Myocyte (in vitro differentiated cells): ENCODE measurements around the gene APOA4. TPM values are rescaled to one million over a fixed set of nuclear protein-coding genes. Genes with fewer than 3 reads are reported as not detected.
"Not testable (repeated sequence)": the region's sequence is repeated elsewhere in the genome, so short reads cannot be mapped to it uniquely, and the experiment has no call there.

ENCODE experiments used
- DNase-seq: peaks from one replicate; pipeline ENCODE4 v3.0.0-alpha.2; 2012; ENCODE audit warnings: low read depth
- total RNA-seq: library from RNA; depleted of rRNA; stranded (reverse); fragments of >200 nt; gene quantifications from 2 replicates; pipeline ENCODE4 v1.2.3, GENCODE V29; 2014

Gene APOA4
- total RNA-seq, 1 donor from 2014 or later, result not detected

DNA sequence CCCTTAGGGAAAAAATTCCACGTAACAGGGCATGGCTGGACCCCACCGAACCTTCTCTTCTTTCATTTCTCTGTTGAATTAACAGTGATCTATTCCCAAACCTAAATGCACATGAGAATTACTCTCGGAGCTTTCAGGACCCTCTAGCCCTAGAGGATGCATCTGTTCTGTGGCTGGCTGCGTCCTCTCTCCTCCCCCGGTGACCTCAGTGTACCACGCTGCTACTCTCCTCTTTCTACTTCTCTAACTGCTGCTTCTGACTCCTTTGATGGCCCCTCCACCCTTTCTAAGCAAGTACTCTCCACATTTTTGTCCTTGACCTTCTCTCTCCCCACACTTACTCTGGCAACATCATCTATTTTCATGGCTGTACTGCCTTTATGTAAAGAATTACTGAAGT is 26.4 kb upstream of the APOA4 start:
- no peak for DNase-seq

- no peak for DNase-seq
These were observed 26.0 kb upstream of the APOA4 start for GRCh38 chr11:116849060-116849459.

GRCh38 chr11:116847612-116848011 is 24.5 kb upstream of the APOA4 start:
- DNase-seq, result no peak

GRCh38 chr11:116844722-116845121 is 21.6 kb upstream of the APOA4 start:
- no peak for DNase-seq

DNA sequence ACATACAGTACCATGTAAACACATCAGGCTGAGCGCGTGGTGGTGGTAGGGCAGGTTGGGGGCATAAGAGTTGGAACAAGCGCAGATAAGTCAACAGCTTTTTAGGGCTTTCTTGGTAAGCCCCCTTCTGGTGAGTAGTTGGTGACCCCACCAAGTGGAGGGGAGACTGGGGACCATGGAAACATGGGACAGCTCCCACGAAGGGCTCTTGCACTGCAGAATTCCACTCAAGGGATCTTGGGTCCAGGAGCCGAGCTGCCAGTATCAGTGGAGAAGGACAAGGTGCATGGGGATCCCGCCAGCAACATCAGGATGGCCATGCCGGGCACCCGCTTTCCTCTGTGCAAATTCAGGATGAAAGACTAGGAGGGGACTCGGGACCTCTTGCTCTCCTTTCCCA is 20.6 kb upstream of the APOA4 start:
- no peak for DNase-seq

- DNase-seq, result no peak
These were observed 19.8 kb upstream of the APOA4 start for GRCh38 chr11:116842909-116843308.

DNA sequence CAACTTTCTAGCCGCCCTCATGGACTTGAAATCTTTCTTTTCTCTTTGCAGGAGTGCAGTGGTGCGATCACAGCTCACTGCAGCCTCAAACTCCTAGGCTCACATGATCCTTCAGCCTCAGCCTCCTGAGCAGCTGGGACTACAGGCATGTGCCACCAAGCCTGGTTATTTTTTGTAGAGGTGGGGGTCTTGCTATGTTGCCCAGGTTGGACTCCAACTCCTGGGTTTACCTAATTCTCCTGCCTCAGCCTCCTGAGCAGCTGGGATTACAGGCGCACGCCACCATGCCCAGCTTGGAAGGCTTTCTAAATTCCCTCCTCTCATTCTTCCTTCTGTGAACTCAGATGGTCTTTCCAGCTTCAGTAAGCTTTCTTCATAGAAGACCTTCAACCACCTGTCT is 19.0 kb upstream of the APOA4 start:
- DNase-seq, result no peak

GRCh38 chr11:116840746-116841296 is 17.7 kb upstream of the APOA4 start:
- no peak for DNase-seq

- DNase-seq, result peak; percentile 47
These were observed 17.2 kb upstream of the APOA4 start for GRCh38 chr11:116840224-116840745.

DNA sequence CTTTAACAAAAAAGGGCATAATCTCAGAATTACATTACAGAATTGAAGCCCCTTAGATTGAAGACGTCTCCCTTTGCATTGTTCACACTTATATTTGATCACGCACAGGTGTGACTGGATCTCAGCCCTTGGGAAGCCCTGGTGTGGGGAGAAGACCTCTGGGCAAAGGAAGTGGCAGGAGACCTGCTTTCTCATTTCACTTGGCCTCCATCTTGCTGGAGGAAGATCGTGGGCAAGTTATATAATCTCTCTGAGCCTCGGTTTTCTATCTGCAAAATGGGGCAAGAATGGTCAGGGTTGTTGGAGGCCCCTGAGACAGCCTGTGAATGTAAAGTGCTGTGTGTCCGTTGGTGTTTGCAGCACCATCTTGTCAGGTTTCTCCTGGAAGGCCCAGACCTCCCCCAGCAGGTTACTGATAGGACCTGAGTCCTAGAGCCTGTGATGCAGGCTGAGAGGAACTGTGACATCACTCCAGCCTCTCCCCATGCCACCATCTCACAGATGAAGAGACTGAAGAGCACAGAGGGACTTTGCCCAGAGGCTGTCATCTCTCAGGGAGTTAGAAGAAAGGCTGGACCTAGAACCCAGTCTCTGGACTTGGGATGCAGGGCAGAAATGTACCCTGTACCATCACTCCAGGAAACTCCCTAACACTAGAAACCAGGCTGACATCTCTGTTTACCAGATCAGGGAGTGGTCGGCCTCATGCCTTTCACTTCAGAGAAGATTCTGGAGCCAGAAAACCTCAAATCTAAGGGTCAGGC is 15.4 kb upstream of the APOA4 start:
- no peak for DNase-seq

DNA sequence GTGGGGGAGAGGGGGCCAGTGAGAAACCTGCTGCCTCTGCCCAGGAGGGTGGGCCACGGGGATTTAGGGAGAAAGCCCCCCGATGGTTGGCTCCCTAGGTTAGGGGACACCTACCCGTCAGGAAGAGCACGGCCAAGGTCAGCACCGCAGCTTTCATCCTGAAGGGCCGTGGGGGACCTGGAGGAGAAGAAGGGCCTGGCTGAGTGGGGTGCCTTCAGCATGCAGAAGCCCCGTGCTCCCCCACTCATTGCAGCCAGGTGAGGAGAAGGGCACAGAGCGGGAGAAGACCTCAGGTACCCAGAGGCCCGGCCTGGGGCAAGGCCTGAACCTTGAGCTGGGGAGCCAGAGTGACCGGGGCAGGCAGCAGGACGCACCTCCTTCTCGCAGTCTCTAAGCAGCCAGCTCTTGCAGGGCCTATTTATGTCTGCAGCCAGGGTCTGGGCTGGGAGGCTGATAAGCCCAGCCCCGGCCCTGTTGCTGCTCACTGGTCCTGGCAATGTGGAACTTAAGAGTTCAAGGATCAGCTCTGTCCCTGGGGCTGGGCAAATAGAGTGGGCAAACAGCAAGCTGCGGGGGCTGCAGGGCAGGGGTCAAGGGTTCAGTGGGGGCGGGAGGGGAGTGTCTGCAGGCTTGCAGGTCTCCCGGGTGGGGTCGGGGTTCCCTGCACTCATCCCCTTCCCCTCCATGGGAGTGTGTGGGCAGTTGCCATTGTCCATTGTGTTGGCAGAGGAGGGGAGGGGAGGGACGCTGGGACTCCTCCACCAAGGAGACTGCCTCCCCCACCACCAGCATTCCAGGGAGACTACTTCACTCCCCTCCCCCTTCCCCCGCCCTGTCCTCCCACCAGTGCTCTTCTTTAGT is 14.4 kb upstream of the APOA4 start, which contains the start of gene APOA1:
Gene APOA1 (minus strand): TSS at position 392 of the 861 bp plus-strand sequence. CDS start 235 bp downstream, at position 157.
- no peak for DNase-seq

DNA sequence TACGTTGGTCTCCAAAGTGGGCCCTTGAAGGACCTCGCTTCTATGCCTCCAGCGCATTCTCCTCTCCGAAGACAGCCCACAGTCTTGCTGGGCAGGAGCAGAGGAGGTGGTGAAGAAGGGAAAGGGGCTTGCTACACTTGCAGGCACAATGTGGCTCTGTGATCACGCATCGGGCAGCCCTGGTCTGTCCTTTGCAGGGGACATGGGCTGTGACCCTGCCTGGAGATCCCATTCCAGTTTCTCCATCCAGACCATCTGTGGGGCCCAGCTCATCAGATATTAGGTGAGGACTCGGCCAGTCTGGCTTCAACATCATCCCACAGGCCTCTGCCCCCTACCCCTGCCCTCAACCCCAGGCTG is 13.5 kb upstream of the APOA4 start:
- DNase-seq, result no peak

DNA sequence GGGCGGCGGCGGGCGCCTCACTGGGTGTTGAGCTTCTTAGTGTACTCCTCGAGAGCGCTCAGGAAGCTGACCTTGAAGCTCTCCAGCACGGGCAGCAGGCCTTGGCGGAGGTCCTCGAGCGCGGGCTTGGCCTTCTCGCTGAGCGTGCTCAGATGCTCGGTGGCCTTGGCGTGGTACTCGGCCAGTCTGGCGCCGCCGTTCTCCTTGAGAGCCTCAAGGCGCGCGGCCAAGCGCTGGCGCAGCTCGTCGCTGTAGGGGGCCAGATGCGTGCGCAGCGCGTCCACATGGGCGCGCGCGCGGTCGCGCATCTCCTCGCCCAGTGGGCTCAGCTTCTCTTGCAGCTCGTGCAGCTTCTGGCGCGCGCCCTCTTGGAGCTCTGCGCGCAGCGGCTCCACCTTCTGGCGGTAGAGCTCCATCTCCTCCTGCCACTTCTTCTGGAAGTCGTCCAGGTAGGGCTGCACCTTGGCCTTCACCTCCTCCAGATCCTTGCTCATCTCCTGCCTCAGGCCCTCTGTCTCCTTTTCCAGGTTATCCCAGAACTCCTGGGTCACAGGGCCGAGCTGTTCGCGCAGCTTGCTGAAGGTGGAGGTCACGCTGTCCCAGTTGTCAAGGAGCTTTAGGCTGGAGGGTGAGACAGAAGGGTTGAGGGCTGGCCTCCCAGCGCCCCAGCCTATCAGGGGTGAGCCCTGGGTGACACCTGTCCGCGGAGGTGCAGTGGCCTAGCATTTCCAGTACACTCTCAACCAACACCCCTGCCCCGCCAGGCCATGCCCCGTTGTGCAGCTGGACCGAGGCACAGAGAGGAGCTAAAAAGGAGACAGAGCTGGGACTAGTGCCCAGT is 12.9 kb upstream of the APOA4 start:
- DNase-seq, result peak; percentile 72

- DNase-seq, result no peak
These were observed 12.1 kb upstream of the APOA4 start for GRCh38 chr11:116835042-116835772.

DNA sequence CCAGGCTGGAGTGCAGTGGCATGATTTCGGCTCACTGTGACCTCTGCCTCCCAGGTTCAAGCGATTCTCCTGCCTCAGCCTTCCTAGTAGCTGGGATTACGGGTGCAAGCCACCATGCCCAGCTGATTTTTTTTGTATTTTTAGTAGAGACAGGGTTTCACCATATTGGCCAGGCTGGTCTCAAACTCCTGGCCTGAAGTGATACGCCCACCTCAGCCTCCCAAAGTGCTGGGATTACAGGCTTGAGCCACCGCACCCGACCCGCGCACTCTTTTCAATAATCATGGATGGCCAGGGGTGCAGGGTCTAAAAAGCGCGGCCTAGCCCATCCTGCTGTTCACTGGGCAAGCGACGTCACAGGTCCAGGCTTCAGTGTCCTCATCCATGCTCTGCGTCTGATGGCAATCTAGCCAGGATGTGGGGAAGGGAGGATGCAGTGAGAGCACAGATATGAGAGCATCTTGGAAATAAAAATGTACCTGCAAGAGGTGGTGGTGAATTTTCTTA is 11.5 kb upstream of the APOA4 start:
- not testable (repeated sequence) for DNase-seq

DNA sequence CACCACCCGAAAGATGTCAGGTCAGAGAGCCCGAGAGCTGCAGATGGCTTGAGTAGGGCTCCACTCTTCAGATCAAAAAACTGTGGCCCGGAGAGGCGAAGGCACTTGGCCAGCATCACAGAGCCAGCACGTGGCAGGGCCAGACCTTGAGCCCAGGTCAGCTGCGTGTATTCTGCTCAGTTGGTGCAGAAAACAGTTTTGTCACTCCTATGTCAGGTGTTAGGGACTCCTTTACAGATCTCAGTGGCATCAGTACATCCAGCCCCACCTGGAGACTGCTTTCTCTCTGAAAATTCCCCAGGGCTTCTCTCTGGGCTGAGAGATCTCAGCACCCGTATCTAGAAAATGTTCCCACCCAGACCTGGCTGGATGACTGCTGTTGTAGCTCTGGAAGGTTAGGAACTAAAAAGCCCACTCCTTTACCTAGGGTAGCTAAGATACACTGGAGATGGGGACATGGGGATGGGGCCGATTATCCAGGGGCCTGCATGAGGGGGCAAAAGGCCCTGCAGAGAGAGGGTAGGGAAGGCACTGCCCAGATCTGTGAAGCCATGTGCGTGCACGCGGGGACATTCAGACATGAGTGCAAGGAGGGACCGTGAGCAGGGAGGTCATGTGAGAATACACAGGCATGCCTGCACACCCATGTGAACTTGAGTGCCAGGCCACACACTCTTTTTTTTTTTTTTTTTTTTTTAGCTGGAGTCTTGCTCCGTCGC is 10.9 kb upstream of the APOA4 start:
- no peak for DNase-seq

GRCh38 chr11:116833491-116833815 is 10.3 kb upstream of the APOA4 start:
- DNase-seq, result no peak

GRCh38 chr11:116832350-116833290 is 9.5 kb upstream of the APOA4 start:
- DNase-seq, result no peak
